G401 (cell line): ENCODE measurements around the gene MBOAT7. TPM values are rescaled to one million over a fixed set of nuclear protein-coding genes. Genes with fewer than 3 reads are reported as not detected.

Source experiments
- DNase-seq: peaks from one replicate; pipeline ENCODE4 v3.0.0-alpha.2; 2015; ENCODE audit warnings: low spot score
- in situ Hi-C: cut with HindIII; loops from 2 replicates; pipeline ENCODE4 v1.10.0; 2016; ENCODE audit warnings: low sequenced_read_pairs, mixed read lengths
- total RNA-seq: library from RNA; depleted of rRNA; stranded (reverse); fragments of >200 nt; shearing (Covaris generic); gene quantifications from 2 replicates; pipeline ENCODE4 v1.2.3, GENCODE V29; 2014

Gene MBOAT7
- total RNA-seq, 1 experiment from 2014 or later: 46.0 TPM

- in situ Hi-C loops: no loop called here
- no peak for DNase-seq
These were observed 36.4 kb downstream of the MBOAT7 start for GRCh38 chr19:54152878-54153524.

DNA sequence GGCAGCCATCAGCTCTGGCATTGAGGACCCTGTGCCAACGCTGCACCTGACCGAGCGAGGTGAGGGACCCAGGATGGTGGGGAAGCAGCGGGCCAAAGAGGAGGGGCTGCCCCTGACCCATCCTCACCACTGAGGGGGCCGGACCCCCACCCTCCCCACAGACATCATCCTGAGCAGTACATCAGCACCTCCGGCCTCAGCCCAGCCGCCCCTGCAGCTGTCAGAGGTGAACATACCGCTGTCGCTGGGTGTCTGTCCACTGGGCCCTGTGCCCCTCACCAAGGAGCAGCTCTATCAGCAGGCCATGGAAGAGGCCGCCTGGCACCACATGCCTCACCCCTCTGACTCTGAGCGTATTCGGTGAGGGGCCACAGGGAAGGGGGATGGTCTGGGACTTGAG is 37.1 kb downstream of the MBOAT7 start:
- in situ Hi-C loops: no loop called here

GRCh38 chr19:54151362-54152035 is 37.9 kb downstream of the MBOAT7 start:
- in situ Hi-C loops: no loop called here
- no peak for DNase-seq

More for the DNA sequence above, 37.1 kb downstream of the MBOAT7 start:
- no peak for DNase-seq

DNA sequence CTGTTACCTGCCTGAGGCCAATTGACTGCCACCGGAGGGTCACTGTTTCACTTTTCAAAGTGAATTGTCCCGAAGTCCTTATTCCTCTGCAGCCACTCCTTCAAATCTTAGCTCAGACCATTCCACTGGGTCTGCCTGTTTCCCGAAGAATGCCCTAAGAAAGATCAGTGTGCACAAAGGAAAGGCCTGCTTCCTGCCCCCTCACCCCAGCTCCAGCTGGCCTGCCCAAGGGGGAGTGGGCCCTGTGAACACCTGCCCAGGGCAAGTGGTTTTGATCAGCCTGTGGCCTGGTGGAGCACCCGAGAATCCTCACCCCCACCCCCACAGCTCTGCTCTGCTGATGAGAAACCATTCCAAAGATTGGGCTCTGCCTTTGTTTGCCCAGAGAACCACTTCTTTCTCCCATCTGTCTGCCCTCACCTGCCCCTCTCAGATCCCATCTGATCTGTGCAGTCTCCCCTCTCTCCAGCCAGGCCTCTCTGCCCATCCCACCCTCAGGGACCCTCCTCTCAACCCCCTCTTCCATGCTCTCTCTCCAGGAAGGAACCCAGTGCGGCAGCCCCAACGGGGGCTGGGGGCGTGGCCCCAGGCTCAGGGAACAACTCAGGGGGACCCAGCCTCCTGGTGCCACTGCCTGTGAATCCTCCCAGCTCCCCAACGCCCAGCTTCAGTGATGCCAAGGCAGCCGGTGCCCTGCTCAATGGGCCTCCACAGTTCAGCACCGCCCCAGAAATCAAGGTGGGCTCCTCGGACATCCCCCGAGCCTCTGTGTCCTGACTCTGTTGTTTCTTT is 40.2 kb downstream of the MBOAT7 start:
- DNase-seq: no peak
- in situ Hi-C loops: no loop called here

GRCh38 chr19:54148158-54148557 is 41.2 kb downstream of the MBOAT7 start:
- in situ Hi-C loops: no loop called here
- DNase-seq: no peak

- no peak for DNase-seq
- in situ Hi-C loops: no loop called here
These were observed 41.7 kb downstream of the MBOAT7 start for GRCh38 chr19:54147676-54148075.

DNA sequence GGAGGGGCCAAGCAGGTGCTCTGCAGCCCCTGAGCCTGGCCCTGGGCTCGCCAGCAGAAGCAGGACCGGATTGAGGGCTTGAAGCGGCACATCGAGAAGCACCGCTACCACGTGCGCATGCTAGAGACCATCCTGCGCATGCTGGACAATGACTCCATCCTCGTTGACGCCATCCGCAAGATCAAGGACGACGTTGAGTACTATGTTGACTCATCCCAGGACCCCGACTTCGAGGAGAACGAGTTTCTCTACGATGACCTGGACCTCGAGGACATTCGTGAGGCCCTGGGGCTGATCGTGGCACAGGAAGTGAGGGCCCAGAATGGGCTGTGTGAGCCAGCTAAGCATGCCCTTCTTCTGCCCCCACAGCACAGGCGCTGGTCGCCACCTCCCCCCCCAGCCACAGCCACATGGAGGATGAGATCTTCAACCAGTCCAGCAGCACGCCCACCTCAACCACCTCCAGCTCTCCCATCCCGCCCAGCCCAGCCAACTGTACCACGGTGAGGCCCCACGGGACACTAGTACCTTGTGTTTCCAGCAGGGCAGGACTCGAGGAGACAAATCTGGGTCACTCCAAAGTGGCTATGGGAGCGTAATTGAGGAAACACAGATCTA is 43.7 kb downstream of the MBOAT7 start:
- in situ Hi-C loops: no loop called here

DNA sequence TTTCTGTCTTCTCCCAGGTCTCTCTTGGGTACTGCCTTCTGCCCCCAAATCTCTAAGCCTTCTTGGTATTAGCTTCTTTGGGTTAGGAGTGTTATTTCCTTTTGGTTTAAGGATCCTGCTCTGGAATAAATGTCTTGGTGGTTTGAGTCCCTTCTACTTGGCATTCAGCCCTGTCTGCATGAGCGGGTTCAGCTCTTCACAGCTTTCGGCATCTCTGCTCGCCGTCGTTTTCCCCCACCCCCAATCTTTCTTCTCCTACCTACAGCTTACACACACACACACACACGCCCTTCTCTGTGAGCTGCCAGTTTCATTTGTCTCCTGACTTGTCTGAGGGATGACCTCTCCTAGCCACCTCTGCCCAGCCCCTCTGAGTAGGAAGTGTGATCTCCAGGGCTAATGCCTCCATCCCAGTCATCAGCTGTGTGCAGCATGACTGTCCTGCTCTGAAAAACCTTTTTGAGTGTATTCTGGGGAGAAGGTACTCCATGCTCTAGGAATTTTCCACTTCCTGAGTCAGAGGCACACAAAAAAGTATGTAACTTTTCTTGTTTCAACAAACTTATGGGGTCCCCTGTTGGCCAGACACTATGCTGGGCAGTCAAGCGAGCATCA is 47.1 kb downstream of the MBOAT7 start:
- in situ Hi-C loops: no loop called here
- DNase-seq: no peak

More for the DNA sequence above, 43.7 kb downstream of the MBOAT7 start:
- no peak for DNase-seq

DNA sequence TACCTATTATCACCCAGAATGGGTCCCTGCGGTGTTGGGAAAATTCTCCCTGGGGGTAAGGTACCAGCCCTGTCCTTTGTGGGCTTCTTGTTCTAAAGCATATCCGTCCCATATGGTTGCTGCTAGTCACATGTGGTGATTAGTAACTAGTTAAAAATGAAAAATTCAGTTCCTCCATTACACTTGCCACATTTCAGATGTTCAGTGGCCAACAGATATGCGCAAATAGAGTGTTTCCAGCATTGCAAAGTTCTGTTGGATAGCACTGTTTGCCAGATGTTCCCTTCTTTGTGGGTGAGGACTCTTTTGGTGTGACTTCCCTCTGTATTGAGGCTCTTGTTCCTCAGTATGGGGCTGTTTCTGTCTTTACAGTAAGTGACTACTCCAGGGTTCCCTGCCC is 48.0 kb downstream of the MBOAT7 start:
- in situ Hi-C loops: no loop called here
- DNase-seq: no peak

- DNase-seq: no peak
- in situ Hi-C loops: no loop called here
These were observed 50.7 kb downstream of the MBOAT7 start for GRCh38 chr19:54138489-54139256.

GRCh38 chr19:54137699-54138488 is 51.5 kb downstream of the MBOAT7 start, which contains the start of gene CNOT3:
TSS of gene CNOT3 (plus strand) at chr19:54137762. CDS start at chr19:54142979, 5,217 bp downstream.
- no peak for DNase-seq
- in situ Hi-C loops: no loop called here

GRCh38 chr19:54136864-54137698 is 52.3 kb downstream of the MBOAT7 start:
- DNase-seq: peak; percentile 100
- in situ Hi-C loops: no loop called here

- in situ Hi-C loops: no loop called here
- DNase-seq: no peak
These were observed 53.1 kb downstream of the MBOAT7 start for GRCh38 chr19:54136086-54136863.

DNA sequence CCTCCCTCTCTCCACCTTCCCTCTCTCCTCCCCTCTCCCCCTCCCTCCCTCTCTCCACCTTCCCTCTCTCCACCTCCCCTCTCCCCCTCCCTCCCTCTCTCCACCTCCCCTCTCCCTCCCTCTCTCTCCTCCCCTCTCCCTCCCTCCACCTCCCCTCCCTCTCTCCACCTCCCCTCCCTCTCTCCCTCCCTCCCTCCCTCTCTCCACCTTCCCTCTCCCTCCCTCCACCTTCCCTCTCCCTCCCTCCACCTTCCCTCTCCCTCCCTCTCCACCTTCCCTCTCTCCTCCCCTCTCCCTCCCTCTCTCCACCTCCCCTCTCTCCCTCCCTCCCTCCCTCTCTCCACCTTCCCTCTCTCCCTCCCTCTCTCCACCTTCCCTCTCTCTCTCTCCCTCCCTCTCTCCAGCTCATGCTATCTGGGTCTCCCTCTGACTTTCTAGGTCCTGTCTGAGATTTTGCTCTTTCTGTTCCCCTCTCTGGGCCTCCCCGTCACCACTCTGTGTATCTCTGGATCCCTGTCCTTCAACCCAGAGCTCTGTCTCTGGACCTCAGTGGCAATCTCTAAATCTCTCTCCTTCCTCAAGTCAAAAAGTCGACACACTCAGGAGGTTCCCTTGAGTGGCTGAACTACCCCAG is 55.3 kb downstream of the MBOAT7 start:
- no peak for DNase-seq
- in situ Hi-C loops: no loop called here

- in situ Hi-C loops: no loop called here
- DNase-seq: no peak
These were observed 55.9 kb downstream of the MBOAT7 start for GRCh38 chr19:54133312-54133956.
